Activated T-cell treated with anti-CD3 and anti-CD28 coated beads, Interleukin-2, amount 50 U/mL, for 72 hours (primary cell): ENCODE data around the gene SLC25A15. TPM values are rescaled to one million over a fixed set of nuclear protein-coding genes. Genes with fewer than 3 reads are reported as not detected.
"Not testable (repeated sequence)": the region's sequence is repeated elsewhere in the genome, so short reads cannot be mapped to it uniquely, and the experiment has no call there.

Source experiments
- ATAC-seq, 2 donors: fragments of 150-1000 bp; cut with Tn5 transposase; replicated peaks in 1 of 2; 2 replicates each; pipeline ENCODE4 v1.10.0; 2021; ENCODE audit warnings: moderate library complexity in 2 of 2, mild to moderate bottlenecking in 1 of 2
- DNase-seq, 2 donors: peaks; one replicate each; pipeline ENCODE4 v3.0.0; 2021 to 2022; ENCODE audit warnings: mixed read lengths in 1 of 2
- H3K27ac Mint-ChIP-seq: one replicate; pipeline ENCODE4 v1.8.0; 2022; ENCODE audit warnings: mild to moderate bottlenecking, moderate library complexity, mixed read lengths
- H3K27me3 Mint-ChIP-seq: one replicate; pipeline ENCODE4 v1.8.0; 2022; ENCODE audit warnings: low read depth, mixed read lengths
- H3K36me3 Mint-ChIP-seq, 2 donors: one replicate each; pipeline ENCODE4 v1.8.0; 2022; ENCODE audit warnings: mixed read lengths in 2 of 2, mild to moderate bottlenecking in 1 of 2; ENCODE audit not compliant: insufficient read depth in 2 of 2
- H3K4me1 Mint-ChIP-seq: one replicate; pipeline ENCODE4 v1.8.0; 2022; ENCODE audit warnings: low read depth, mixed read lengths
- H3K4me3 Mint-ChIP-seq, 2 donors: one replicate each; pipeline ENCODE4 v1.8.0; 2022; ENCODE audit warnings: mild to moderate bottlenecking in 2 of 2, mixed read lengths in 2 of 2, moderate library complexity in 2 of 2
- H3K9me3 Mint-ChIP-seq, 2 donors: one replicate each; pipeline ENCODE4 v1.8.0; 2022; ENCODE audit warnings: mixed read lengths in 2 of 2
- total RNA-seq, 2 donors: library from RNA; stranded (reverse); gene quantifications; one replicate each; pipeline ENCODE4 v1.2.3, GENCODE V29; 2022

Gene SLC25A15
- total RNA-seq, 2 donors from 2014 or later, result 13.0 to 14.3 TPM

DNA sequence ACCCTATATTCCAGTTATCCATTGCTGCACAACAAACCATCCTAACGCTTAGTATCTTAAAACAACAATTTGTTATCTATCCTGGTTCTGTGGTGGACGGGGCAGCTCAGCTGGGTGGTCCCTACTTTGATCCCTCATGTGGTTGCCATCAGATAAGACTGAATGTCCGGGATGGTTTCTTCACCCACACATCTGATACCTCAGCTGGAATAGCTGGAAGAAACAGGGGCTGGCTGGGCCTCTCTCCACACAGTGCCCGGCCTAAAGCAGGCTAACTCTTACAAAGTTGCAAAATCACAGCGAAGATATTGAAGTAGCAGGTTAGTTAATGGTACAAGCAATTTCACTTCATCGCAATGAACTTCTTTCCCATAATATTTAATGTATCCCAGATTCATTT, 14.7 kb upstream of the SLC25A15 start:
- H3K27ac Mint-ChIP-seq, result no peak overlapping the region

GRCh38 chr13:40776232-40776631, 13.2 kb upstream of the SLC25A15 start:
- Mint-ChIP-seq H3K36me3 (no peaks in the 10 kb centered on the region), H3K27me3 (no peaks in the 10 kb centered on the region), H3K4me1 (peaks cover 38% of the 10 kb centered on the region), H3K27ac (peak overlapping the region; percentile 95), H3K4me3 (peak overlapping the region; percentile 83), H3K9me3 (no peaks in the 10 kb centered on the region)
- ATAC-seq (peak; percentile 0 to 2), DNase-seq (no peak)

More for the DNA sequence above, 14.7 kb upstream of the SLC25A15 start:
- H3K9me3 Mint-ChIP-seq, result no peaks in the 10 kb centered on the region
- ATAC-seq (no peak), DNase-seq (no peak)
- H3K36me3 Mint-ChIP-seq, result no peaks in the 10 kb centered on the region
- H3K4me1 Mint-ChIP-seq, result peaks cover 38% of the 10 kb centered on the region
- H3K27me3 Mint-ChIP-seq, result no peaks in the 10 kb centered on the region
- no peak overlapping the region for H3K4me3 Mint-ChIP-seq

GRCh38 chr13:40776681-40777165, 12.7 kb upstream of the SLC25A15 start:
- peaks cover 38% of the 10 kb centered on the region for H3K4me1 Mint-ChIP-seq
- peak; percentile 76 to 77 for DNase-seq
- H3K36me3 Mint-ChIP-seq, result no peaks in the 10 kb centered on the region
- H3K27me3 Mint-ChIP-seq, result no peaks in the 10 kb centered on the region
- no peaks in the 10 kb centered on the region for H3K9me3 Mint-ChIP-seq
- peak overlapping the region; percentile 83 for H3K4me3 Mint-ChIP-seq
- peak; percentile 83 to 87 for ATAC-seq
- peak overlapping the region; percentile 95 for H3K27ac Mint-ChIP-seq

DNA sequence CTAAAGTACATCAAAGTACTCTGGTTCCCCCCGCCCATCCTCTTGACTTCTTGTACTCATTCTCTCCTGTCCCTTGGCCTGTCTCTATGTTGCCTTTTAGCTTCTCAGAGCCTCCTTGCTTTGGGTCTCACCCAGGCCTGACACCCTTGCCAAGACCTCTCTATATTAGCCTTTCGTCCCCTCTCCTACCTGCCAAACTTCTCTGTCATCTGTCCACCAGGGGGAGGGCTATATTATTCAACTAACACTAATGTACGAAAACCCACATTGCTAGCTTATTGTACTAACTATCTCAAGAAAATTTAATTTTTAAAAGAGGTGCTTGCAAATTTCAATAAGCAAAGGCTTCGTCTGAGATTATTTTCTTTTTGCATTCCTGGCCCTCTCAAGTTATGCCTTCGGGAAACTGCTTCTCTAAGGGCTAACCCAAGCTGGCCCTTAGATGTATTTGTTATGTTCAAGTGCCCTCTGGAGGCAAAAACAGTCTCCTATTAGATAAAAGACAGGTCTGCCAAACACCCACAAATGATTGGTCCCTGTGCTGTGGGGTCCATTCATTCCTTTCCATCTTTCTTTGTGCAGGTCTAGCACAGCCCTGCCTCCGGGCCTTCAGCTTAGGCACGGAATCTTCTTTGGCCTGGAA, 12.1 kb upstream of the SLC25A15 start:
- peaks cover 38% of the 10 kb centered on the region for H3K4me1 Mint-ChIP-seq
- H3K9me3 Mint-ChIP-seq, result no peaks in the 10 kb centered on the region
- no peaks in the 10 kb centered on the region for H3K27me3 Mint-ChIP-seq
- peak; percentile 46 for DNase-seq
- no peaks in the 10 kb centered on the region for H3K36me3 Mint-ChIP-seq
- peak overlapping the region; percentile 83 for H3K4me3 Mint-ChIP-seq
- peak overlapping the region; percentile 95 for H3K27ac Mint-ChIP-seq
- ATAC-seq, result peak; percentile 55 to 61

DNA sequence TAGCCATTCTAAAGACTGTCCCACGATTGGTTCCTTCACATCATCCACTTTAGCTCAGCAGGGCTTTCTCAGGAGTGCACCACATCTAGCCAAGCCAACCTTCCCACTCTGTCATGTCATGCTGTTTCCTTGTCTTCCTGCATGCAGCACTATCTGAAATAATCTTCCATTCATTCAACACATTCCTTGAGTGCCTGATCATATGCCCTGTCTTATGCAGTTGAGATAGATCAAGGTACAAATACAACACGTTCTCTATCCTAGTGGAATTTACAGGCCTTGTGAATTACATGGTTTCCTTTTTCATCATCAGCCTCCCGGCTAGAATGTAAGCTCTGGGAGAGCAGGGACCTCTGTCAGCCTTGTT, 11.6 kb upstream of the SLC25A15 start:
- H3K27ac Mint-ChIP-seq, result peak overlapping the region; percentile 95
- no peak for DNase-seq
- no peaks in the 10 kb centered on the region for H3K36me3 Mint-ChIP-seq
- H3K9me3 Mint-ChIP-seq, result no peaks in the 10 kb centered on the region
- no peak for ATAC-seq
- no peaks in the 10 kb centered on the region for H3K27me3 Mint-ChIP-seq
- H3K4me3 Mint-ChIP-seq, result peak overlapping the region; percentile 83
- H3K4me1 Mint-ChIP-seq, result peaks cover 38% of the 10 kb centered on the region

DNA sequence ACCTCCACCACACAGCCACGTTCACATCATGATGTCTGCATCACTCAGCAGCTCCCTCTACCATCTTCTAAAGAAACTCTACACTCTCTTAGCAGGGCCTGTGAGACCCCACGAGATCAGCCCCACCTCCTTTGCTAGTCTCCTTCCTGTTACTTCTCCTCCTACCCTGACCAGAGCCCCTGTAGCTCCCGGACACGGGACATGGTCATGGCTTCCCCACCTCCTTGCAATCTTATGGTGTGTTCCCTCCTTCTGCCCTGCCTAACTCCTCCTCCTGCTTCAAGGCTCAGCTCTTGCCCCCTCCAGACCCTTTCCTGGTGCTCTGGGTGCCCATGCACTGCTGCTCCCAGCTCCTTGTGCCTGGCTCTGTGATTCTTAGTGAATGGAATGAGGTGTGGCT, 10.4 kb upstream of the SLC25A15 start:
- DNase-seq (no peak), ATAC-seq (no peak)
- no peaks in the 10 kb centered on the region for H3K36me3 Mint-ChIP-seq
- no peak overlapping the region for H3K4me3 Mint-ChIP-seq
- H3K4me1 Mint-ChIP-seq, result peaks cover 38% of the 10 kb centered on the region
- peak overlapping the region; percentile 3 for H3K27ac Mint-ChIP-seq
- no peaks in the 10 kb centered on the region for H3K27me3 Mint-ChIP-seq
- no peaks in the 10 kb centered on the region for H3K9me3 Mint-ChIP-seq

GRCh38 chr13:40779796-40780285, 9.6 kb upstream of the SLC25A15 start:
- Mint-ChIP-seq H3K4me1 (peaks cover 34% of the 10 kb centered on the region), H3K27ac (no peak overlapping the region), H3K36me3 (no peaks in the 10 kb centered on the region), H3K27me3 (no peaks in the 10 kb centered on the region), H3K9me3 (no peaks in the 10 kb centered on the region), H3K4me3 (no peak overlapping the region)
- no peak for ATAC-seq
- no peak for DNase-seq

DNA sequence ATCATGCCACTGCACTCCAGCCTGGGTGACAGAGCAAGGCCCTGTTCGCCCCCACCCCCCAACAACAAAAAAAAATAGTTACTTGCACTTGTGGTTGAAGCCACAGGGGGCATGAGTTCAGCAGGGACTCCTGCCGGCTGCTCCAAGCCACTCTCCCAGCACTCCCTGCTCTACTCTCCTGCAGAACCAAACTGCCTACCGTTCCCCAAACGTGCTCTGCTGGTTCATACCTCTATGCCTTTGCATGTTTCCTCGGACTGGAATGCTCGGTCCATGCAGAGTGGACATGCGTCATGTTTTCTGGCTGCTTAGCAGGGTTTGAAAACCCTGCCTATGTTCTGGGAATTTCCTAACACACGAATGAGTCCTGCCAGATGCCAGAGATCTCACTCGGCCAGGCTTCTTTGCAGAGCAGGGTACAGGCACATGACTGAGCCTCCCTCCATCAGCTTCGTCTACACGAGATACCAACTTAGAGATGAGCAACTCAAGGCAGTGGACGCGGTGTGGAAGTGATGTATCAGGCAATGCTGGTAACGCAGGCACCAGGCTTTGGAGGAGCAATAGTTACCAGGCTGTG, 8.5 kb upstream of the SLC25A15 start:
- Mint-ChIP-seq H3K9me3 (no peaks in the 10 kb centered on the region), H3K4me1 (peaks cover 27% of the 10 kb centered on the region), H3K27me3 (no peaks in the 10 kb centered on the region), H3K4me3 (no peak overlapping the region), H3K36me3 (no peaks in the 10 kb centered on the region), H3K27ac (no peak overlapping the region)
- DNase-seq (no peak), ATAC-seq (no peak)

DNA sequence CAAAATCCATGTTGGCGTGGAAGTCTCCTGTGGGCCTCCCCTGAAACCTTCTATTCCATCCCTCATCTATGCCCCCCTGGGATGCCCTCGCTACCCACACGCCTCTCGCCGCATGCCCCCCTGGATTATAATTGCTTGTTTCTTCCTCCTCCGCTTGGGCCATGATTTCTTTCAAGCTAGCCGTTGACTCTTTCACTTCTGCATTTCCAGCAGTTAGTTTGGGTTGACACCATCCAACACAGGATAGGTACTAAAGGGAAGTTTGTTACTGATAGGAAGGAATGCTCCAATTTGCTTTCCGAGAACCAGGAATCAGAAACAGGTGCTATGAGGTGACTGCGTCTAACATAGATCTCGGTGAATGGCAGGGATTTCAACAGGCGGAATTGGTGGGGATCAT, 7.7 kb upstream of the SLC25A15 start:
- Mint-ChIP-seq H3K4me1 (peaks cover 27% of the 10 kb centered on the region), H3K27me3 (no peaks in the 10 kb centered on the region), H3K9me3 (no peaks in the 10 kb centered on the region), H3K27ac (no peak overlapping the region), H3K4me3 (no peak overlapping the region), H3K36me3 (no peaks in the 10 kb centered on the region)
- DNase-seq (no peak), ATAC-seq (no peak)

DNA sequence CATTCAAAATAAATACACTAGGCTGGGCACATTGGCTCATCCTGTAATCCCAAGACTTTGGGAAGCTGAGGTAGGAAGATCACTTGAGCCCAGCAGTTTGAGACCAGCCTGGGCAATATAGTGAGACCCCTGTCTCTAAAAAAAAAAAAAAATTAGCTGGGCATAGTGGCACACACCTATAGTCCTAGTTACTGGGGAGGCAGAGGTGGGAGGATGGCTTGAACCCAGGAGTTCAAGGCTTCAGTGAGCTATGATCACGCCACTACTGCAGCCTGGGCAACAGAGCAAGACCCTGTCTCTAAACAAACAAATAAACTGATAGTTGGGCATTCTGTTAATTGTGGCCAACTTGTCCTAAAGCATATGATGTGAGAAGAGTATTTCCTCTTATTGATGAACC, 6.4 kb upstream of the SLC25A15 start:
- H3K4me3 Mint-ChIP-seq, H3K27ac Mint-ChIP-seq, DNase-seq, H3K27me3 Mint-ChIP-seq, ATAC-seq, H3K36me3 Mint-ChIP-seq, H3K9me3 Mint-ChIP-seq: not testable (repeated sequence)
- peaks cover 27% of the 10 kb centered on the region for H3K4me1 Mint-ChIP-seq

GRCh38 chr13:40784540-40784939, 4.9 kb upstream of the SLC25A15 start:
- H3K27me3 Mint-ChIP-seq, result no peaks in the 10 kb centered on the region
- no peaks in the 10 kb centered on the region for H3K9me3 Mint-ChIP-seq
- H3K4me3 Mint-ChIP-seq, result no peak overlapping the region
- ATAC-seq, result no peak
- no peak overlapping the region for H3K27ac Mint-ChIP-seq
- peaks cover 22% of the 10 kb centered on the region for H3K4me1 Mint-ChIP-seq
- no peaks in the 10 kb centered on the region for H3K36me3 Mint-ChIP-seq
- DNase-seq, result no peak

DNA sequence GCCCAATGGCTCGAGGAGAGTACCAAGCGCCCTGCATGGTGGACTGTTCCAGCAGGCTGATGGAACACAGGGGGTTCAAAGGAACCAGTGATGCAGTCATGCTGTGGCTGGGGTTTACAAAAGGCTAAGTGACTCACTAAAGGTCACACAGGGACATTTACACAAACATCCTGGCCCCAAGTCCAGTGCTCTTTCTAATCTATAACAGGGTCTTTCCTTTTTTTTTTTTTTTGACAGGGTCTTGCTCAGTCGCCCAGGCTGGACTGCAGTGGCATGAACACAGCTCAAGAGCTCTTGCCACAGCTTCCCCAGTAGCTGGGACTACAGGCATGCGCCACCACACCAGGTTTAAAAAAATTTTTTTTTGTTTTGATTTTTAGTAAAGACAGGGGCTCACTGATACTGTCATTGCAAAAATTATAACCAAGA, 2.8 kb upstream of the SLC25A15 start:
- Mint-ChIP-seq H3K4me3 (peak overlapping the region; percentile 43 to 80), H3K27me3 (no peaks in the 10 kb centered on the region), H3K4me1 (peaks cover 34% of the 10 kb centered on the region), H3K27ac (peak overlapping the region; percentile 78), H3K9me3 (no peaks in the 10 kb centered on the region), H3K36me3 (no peaks in the 10 kb centered on the region)
- DNase-seq (peak; percentile 53 to 54), ATAC-seq (peak; percentile 54)

DNA sequence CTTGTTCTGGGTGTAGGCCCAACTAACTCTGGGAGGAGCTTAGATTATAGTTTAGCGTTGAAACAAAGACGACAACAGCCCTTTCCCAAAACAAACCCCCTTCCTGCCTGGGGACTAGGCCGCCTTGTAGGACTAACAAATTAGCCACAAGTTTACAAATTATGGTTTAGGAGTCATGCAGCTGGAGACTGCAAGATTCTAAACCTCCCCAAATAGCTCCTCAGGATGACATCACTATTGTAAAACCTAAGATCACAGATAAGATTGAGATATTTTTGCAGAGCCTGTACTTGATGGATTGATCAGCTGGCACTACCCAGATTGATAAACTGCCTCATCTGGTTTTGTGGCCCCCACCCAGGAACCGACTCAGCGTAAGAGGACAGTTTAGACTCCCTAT, 2.3 kb upstream of the SLC25A15 start:
- ATAC-seq (peak; percentile 25 to 30), DNase-seq (peak in 1 of 2 donors; percentile 31)
- peaks cover 39% of the 10 kb centered on the region for H3K4me1 Mint-ChIP-seq
- peak overlapping the region; percentile 43 to 80 for H3K4me3 Mint-ChIP-seq
- no peaks in the 10 kb centered on the region for H3K36me3 Mint-ChIP-seq
- H3K9me3 Mint-ChIP-seq, result no peaks in the 10 kb centered on the region
- H3K27ac Mint-ChIP-seq, result peak overlapping the region; percentile 78
- H3K27me3 Mint-ChIP-seq, result no peaks in the 10 kb centered on the region
